Fibroblast of mammary gland (primary cell): ENCODE data around the gene URGCP.
A peak's percentile ranks its signal among the peaks of the same experiment; 100 is the strongest.
"Not testable (repeated sequence)": the region's sequence is repeated elsewhere in the genome, so short reads cannot be mapped to it uniquely, and the experiment has no call there.

ENCODE experiments used
- DNase-seq: peaks from one replicate; pipeline ENCODE4 v3.0.0-alpha.2; 2010; ENCODE audit warnings: low read depth
- H3K4me3 ChIP-seq: 2 replicates; pipeline ENCODE4 v1.5.1; 2011; ENCODE audit warnings: low read depth, mild to moderate bottlenecking, low read length, moderate library complexity; ENCODE audit not compliant: control insufficient read depth
- TF ChIP-seq, protein P1 (sequence below): conservative IDR thresholded peaks from 2 replicates; pipeline ENCODE4 v1.5.1; 2011; ENCODE audit warnings: low read depth, low read length, inconsistent platforms; ENCODE audit not compliant: control insufficient read depth, insufficient read depth

The URGCP gene

DNA sequence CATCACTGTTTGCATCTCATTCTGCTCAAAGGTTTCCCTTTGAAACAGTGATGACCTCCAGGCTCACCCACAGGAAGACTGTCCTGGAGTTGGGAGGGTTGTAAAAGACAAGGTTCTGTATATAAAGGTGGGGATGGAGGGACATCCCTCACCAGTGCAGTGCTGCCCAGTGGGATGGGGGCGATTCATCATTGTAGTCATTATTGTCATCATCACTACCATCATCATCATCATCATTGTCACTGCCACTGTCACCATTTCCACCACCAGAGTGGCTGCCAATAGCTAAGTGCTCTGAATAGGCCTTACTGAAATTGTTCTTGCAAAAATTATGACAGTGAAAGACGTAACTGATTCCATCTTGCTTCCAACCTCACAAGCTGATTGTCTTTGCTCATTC, 61.7 kb downstream of the URGCP start:
- DNase-seq = no peak
- TF ChIP-seq, protein P1, sequence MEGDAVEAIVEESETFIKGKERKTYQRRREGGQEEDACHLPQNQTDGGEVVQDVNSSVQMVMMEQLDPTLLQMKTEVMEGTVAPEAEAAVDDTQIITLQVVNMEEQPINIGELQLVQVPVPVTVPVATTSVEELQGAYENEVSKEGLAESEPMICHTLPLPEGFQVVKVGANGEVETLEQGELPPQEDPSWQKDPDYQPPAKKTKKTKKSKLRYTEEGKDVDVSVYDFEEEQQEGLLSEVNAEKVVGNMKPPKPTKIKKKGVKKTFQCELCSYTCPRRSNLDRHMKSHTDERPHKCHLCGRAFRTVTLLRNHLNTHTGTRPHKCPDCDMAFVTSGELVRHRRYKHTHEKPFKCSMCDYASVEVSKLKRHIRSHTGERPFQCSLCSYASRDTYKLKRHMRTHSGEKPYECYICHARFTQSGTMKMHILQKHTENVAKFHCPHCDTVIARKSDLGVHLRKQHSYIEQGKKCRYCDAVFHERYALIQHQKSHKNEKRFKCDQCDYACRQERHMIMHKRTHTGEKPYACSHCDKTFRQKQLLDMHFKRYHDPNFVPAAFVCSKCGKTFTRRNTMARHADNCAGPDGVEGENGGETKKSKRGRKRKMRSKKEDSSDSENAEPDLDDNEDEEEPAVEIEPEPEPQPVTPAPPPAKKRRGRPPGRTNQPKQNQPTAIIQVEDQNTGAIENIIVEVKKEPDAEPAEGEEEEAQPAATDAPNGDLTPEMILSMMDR = no peak
- no peak overlapping the region for H3K4me3 ChIP-seq

DNA sequence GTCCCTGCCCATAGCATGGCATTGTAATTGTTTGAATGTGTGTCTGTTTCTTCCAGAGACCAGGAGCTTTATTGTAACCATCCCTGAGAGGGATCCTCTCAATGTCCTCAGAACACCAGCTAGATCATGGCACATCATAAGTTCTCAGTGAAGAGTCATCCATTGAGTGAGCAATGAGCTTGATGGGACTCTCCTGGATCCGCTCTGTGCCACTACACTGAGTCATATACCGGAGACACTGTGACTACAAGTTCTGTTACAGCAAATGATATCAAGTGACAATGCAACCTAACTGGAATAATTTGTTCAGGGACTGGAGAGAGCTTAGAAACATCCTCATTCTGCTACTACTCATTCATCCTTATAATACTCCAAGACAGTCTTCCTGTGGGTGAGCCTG, 62.1 kb downstream of the URGCP start:
- TF ChIP-seq, protein P1 = no peak
- no peak for DNase-seq
- H3K4me3 ChIP-seq = no peak overlapping the region

DNA sequence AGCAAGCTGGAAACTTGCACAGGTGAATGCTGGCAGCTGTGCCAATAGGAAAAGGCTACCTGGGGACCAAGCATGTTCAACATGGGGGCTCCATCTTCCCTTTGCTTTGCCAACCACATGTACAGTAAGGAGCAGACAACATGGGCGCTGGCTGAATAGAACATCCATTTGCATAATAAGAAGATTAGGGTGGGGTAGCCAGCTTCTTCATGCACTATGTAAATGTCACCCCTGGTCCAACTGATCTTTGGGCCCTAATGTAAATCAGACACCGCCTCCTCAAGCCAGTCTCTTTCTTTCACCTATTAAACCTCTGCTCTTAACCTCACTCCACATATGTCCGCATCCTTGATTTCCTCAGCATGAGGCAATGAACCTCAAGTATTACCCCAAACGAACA, 63.1 kb downstream of the URGCP start:
- no peak overlapping the region for H3K4me3 ChIP-seq
- TF ChIP-seq, protein P1 = no peak
- no peak for DNase-seq

DNA sequence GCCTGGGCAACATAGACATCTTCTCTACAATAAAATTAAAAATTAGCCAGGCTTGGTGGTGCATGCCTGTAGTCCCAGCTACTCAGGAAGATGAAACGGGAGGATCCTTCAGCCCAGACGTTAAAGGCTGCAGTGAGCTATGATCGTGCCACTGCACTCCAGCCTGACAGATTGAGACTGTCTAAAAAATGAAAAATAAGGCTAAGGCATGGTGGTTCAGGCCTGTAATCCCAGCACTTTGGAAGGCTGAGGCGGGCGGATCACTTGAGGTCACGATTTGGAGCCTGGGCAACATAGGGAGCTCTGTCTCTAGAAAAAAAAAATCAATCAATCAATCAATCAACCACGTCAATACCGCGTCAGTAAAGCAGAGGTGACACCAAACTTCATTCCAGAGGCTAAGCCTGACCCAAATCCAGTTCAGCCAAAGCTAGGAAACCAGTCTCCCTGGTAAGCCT, 68.2 kb downstream of the URGCP start:
- TF ChIP-seq, protein P1 = no peak
- DNase-seq = no peak
- no peak overlapping the region for H3K4me3 ChIP-seq

DNA sequence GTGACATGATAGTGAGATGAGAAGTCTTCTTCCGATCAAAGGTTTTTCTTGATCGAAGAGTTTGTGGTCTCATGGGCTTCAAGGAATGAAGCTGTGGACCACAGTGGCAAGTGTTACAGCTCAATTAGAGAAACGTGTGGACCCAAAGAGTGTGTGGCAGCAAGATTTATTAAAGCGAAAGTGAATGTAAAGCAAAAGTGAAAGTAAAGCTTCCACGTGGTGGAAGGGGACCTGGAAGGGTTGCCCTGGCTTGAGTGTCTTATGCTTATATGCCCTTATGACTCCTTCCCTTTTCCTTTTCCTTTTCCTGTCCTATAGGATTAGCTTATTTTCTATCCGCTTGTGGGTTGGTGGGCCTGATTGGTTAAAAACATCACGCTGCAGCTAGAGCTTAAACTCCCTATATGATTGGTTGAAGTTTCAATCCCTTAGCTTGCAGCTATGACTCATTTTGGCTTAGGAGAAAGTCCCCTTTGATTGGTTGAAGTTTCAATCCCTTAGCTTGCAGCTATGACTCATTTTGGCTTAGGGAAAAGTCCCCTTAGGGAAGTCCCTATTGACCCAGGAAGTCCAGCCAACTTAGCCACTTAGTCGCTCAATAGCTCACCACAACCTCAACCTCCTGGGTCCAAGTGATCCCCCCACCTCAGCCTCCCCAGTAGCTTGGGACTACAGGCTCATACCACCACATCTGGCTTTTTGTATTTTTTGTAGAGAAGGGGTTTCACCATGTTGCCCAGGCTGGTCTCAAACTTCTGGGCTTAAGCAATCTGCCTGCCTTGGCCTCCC, 71.7 kb downstream of the URGCP start:
- TF ChIP-seq, protein P1 = no peak
- peak; percentile 67 for DNase-seq
- H3K4me3 ChIP-seq = no peak overlapping the region

DNA sequence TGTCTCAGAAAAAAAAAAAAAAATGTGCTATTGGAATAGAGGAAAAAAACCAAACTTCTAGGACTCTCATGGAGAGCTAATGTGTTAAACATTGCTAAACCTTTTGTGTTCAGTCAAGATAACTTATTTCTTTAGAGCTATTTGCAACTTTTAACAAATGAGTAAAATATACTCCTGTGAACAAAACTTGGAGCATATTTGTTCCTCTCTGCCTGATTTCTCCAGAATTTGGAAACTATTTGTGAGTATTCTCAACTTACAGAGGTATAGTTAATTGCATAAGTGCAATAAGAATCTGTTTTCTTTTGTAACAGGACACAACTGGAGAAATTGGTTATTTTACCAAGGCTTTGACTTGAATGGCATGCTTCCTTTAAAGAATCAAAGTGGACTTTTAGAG, 75.5 kb downstream of the URGCP start:
- not testable (repeated sequence) for DNase-seq, H3K4me3 ChIP-seq
